ENCODE data around the gene ZFP36L2. TPM values are rescaled to one million over a fixed set of nuclear protein-coding genes. Genes with fewer than 3 reads are reported as not detected.
A peak's percentile ranks its signal among the peaks of the same experiment; 100 is the strongest.

Gene ZFP36L2
- polyA plus RNA-seq, 2 of the 4 experiments (the other 2 are of a cell fraction): 10.5 to 17.3 TPM

DNA sequence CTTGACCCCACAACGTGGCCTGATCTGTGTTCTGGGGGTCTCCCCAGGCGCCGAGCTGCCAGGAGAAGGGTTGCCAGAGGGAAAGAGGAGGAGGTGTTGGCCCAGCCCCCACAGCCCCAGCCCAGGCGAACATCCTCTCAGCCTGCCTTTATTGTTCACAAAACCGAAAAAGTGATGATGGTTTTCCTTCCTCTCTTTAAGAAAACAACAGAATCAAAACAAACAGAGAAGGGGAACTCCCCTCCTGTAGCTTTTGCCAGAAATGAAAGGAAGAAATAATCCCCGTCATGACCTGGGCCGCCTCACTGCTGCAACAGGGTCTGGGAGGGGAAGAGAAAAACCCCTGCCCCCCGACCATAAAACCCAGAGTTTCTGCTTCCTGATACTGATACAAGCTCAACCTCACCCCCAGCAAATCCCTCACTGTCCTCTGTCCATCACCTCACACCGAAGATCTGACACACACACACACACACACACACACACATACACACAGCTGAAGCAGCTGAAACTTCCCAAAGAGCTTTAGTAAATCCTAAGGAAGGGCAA, 52.0 kb downstream of the ZFP36L2 start:
- Histone ChIP-seq H3K4me3 (no peak overlapping the region), H3K4me1 (peaks cover 84% of the 10 kb centered on the region), H3K27ac (peak overlapping the region; percentile 29 to 93), H3K9me3 (no peaks in the 10 kb centered on the region), H3K4me2 (peak overlapping the region; percentile 40)
- no peak for ATAC-seq
- TF ChIP-seq JUNB (IDR thresholded peaks at IDR 0.05): no peak
- TF ChIP-seq, protein P1, sequence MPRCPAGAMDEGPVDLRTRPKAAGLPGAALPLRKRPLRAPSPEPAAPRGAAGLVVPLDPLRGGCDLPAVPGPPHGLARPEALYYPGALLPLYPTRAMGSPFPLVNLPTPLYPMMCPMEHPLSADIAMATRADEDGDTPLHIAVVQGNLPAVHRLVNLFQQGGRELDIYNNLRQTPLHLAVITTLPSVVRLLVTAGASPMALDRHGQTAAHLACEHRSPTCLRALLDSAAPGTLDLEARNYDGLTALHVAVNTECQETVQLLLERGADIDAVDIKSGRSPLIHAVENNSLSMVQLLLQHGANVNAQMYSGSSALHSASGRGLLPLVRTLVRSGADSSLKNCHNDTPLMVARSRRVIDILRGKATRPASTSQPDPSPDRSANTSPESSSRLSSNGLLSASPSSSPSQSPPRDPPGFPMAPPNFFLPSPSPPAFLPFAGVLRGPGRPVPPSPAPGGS (IDR thresholded peaks at IDR 0.05): no peak
- TF ChIP-seq CHD2 (IDR thresholded peaks at IDR 0.05; ENCODE audit: low read length, partially characterized antibody): no peak
- TF ChIP-seq TFCP2L1 (CRISPR knock-in tag; IDR thresholded peaks at IDR 0.05): no peak
- no peak for TF ChIP-seq SMC3 (IDR thresholded peaks at IDR 0.05)
- TF ChIP-seq, protein P2, sequence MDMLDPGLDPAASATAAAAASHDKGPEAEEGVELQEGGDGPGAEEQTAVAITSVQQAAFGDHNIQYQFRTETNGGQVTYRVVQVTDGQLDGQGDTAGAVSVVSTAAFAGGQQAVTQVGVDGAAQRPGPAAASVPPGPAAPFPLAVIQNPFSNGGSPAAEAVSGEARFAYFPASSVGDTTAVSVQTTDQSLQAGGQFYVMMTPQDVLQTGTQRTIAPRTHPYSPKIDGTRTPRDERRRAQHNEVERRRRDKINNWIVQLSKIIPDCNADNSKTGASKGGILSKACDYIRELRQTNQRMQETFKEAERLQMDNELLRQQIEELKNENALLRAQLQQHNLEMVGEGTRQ (IDR thresholded peaks at IDR 0.05): no peak
- no peak for TF ChIP-seq HEYL (CRISPR knock-in tag; IDR thresholded peaks at IDR 0.05)
- TF ChIP-seq ZNF302 (CRISPR knock-in tag; IDR thresholded peaks at IDR 0.05): no peak
- TF ChIP-seq ZC3H11A (IDR thresholded peaks at IDR 0.05): no peak
- TF ChIP-seq, protein P3, sequence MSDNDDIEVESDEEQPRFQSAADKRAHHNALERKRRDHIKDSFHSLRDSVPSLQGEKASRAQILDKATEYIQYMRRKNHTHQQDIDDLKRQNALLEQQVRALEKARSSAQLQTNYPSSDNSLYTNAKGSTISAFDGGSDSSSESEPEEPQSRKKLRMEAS (IDR thresholded peaks at IDR 0.05): no peak
- TF ChIP-seq FOSL2 (IDR thresholded peaks at IDR 0.05): no peak
- TF ChIP-seq FOSL2 (CRISPR knock-in tag; IDR thresholded peaks at IDR 0.05): no peak
- TF ChIP-seq, protein P4, sequence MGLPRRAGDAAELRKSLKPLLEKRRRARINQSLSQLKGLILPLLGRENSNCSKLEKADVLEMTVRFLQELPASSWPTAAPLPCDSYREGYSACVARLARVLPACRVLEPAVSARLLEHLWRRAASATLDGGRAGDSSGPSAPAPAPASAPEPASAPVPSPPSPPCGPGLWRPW (IDR thresholded peaks at IDR 0.05): no peak
- TF ChIP-seq, protein P5, sequence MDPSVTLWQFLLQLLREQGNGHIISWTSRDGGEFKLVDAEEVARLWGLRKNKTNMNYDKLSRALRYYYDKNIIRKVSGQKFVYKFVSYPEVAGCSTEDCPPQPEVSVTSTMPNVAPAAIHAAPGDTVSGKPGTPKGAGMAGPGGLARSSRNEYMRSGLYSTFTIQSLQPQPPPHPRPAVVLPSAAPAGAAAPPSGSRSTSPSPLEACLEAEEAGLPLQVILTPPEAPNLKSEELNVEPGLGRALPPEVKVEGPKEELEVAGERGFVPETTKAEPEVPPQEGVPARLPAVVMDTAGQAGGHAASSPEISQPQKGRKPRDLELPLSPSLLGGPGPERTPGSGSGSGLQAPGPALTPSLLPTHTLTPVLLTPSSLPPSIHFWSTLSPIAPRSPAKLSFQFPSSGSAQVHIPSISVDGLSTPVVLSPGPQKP (IDR thresholded peaks at IDR 0.05; ENCODE audit: low read depth, low read length): no peak
- no peak for TF ChIP-seq FOSB (CRISPR knock-in tag; IDR thresholded peaks at IDR 0.05)
- no peak for TF ChIP-seq CEBPB (IDR thresholded peaks at IDR 0.05)
- TF ChIP-seq, protein P6, sequence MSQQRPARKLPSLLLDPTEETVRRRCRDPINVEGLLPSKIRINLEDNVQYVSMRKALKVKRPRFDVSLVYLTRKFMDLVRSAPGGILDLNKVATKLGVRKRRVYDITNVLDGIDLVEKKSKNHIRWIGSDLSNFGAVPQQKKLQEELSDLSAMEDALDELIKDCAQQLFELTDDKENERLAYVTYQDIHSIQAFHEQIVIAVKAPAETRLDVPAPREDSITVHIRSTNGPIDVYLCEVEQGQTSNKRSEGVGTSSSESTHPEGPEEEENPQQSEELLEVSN (IDR thresholded peaks at IDR 0.05; ENCODE audit: borderline replicate concordance, low read depth): no peak
- TF ChIP-seq RARB (CRISPR knock-in tag; IDR thresholded peaks at IDR 0.05): no peak
- 22% methylated on average over 9 of the region's 9 CpGs for WGBS (ENCODE audit: missing lambda C conversion rate)
- ChIA-PET CTCF (interaction anchor here (0.6 to 2.2 kb wide), 11 partner anchors 8 to 310 kb away, joined by 3 to 8 read pairs (median 4); no protein-coding TSS in a partner anchor), POLR2A (interaction anchor here (0.9 to 1.3 kb wide), 2 partner anchors 15 to 45 kb away, joined by 3 to 4 read pairs; no protein-coding TSS in a partner anchor)
- FAIRE-seq: no peak
- DNase-seq (ENCODE audit: low read depth in 1 of 2, low spot score in 1 of 2): no peak

Measured in A549 (cell line).